Measurements from ENCODE around the gene CKLF.

DNA sequence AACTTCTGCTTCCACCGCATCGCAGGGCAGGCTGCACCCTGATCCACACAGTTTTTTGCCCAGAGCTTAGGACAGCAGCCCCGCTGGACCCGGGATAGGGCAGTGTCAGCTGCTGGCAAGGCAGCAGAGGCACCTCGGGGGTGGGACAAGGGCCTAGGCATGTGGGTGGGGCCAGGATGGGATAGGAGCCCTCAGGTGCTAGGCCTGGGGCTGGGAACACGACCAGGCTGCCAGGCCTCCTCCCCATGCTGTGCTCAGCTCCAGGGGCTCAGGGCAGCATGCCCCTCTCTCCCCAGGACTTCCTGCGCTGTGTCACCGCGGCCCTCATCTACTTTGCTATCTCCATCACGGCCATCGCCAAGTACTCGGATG, 56.7 kb downstream of the CKLF start:
- TF ChIP-seq EZH2 (IDR thresholded peaks at IDR 0.05; ENCODE audit: borderline replicate concordance, low read depth, low read length, poor library complexity, severe bottlenecking): no peak
- TF ChIP-seq, protein P1, sequence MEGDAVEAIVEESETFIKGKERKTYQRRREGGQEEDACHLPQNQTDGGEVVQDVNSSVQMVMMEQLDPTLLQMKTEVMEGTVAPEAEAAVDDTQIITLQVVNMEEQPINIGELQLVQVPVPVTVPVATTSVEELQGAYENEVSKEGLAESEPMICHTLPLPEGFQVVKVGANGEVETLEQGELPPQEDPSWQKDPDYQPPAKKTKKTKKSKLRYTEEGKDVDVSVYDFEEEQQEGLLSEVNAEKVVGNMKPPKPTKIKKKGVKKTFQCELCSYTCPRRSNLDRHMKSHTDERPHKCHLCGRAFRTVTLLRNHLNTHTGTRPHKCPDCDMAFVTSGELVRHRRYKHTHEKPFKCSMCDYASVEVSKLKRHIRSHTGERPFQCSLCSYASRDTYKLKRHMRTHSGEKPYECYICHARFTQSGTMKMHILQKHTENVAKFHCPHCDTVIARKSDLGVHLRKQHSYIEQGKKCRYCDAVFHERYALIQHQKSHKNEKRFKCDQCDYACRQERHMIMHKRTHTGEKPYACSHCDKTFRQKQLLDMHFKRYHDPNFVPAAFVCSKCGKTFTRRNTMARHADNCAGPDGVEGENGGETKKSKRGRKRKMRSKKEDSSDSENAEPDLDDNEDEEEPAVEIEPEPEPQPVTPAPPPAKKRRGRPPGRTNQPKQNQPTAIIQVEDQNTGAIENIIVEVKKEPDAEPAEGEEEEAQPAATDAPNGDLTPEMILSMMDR (conservative IDR thresholded peaks at IDR 0.05; ENCODE audit: low read depth, low read length): no peak

All from A673 (cell line).